ENCODE results near the gene COPS9.
A peak's percentile ranks its signal among the peaks of the same experiment; 100 is the strongest.

The COPS9 gene

GRCh38 chr2:240136013-240136670 lies at the start of gene COPS9:
TSS of gene COPS9 (minus strand) at chr2:240136305. CDS start at chr2:240136284, 21 bp downstream.
- peak; percentile 70 to 78 for DNase-seq (ENCODE audit: low read depth in 2 of 2)

GRCh38 chr2:240184656-240185055 lies 48.6 kb upstream of the COPS9 start:
- no peak for DNase-seq (ENCODE audit: low read depth in 2 of 2)

GRCh38 chr2:240183875-240184590 lies 47.9 kb upstream of the COPS9 start:
- no peak for DNase-seq (ENCODE audit: low read depth in 2 of 2)

- no peak for DNase-seq (ENCODE audit: low read depth in 2 of 2)
These were observed 47.1 kb upstream of the COPS9 start for GRCh38 chr2:240183006-240183874.

- no peak for DNase-seq (ENCODE audit: low read depth in 2 of 2)
These were observed 46.4 kb upstream of the COPS9 start for GRCh38 chr2:240182476-240182875.

GRCh38 chr2:240182001-240182400 lies 45.9 kb upstream of the COPS9 start:
- DNase-seq (ENCODE audit: low read depth in 2 of 2) = no peak

- DNase-seq (ENCODE audit: low read depth in 2 of 2) = no peak
These were observed 44.0 kb upstream of the COPS9 start for GRCh38 chr2:240179941-240180666.

GRCh38 chr2:240179186-240179815 lies 43.2 kb upstream of the COPS9 start:
- no peak for DNase-seq (ENCODE audit: low read depth in 2 of 2)

- no peak for DNase-seq (ENCODE audit: low read depth in 2 of 2)
These were observed 42.5 kb upstream of the COPS9 start for GRCh38 chr2:240178564-240178963.

- DNase-seq (ENCODE audit: low read depth in 2 of 2) = no peak
These were observed 38.4 kb upstream of the COPS9 start for GRCh38 chr2:240174496-240174895.

- no peak for DNase-seq (ENCODE audit: low read depth in 2 of 2)
These were observed 36.2 kb upstream of the COPS9 start for GRCh38 chr2:240172071-240172895.

GRCh38 chr2:240170883-240171282 lies 34.8 kb upstream of the COPS9 start:
- DNase-seq (ENCODE audit: low read depth in 2 of 2) = no peak

GRCh38 chr2:240170354-240170735 lies 34.2 kb upstream of the COPS9 start:
- no peak for DNase-seq (ENCODE audit: low read depth in 2 of 2)

- no peak for DNase-seq (ENCODE audit: low read depth in 2 of 2)
These were observed 33.6 kb upstream of the COPS9 start for GRCh38 chr2:240169486-240170353.

- no peak for DNase-seq (ENCODE audit: low read depth in 2 of 2)
These were observed 32.6 kb upstream of the COPS9 start for GRCh38 chr2:240168546-240169361.

- no peak for DNase-seq (ENCODE audit: low read depth in 2 of 2)
These were observed 31.9 kb upstream of the COPS9 start for GRCh38 chr2:240168041-240168440.

GRCh38 chr2:240167588-240167880 lies 31.4 kb upstream of the COPS9 start:
- no peak for DNase-seq (ENCODE audit: low read depth in 2 of 2)

- DNase-seq (ENCODE audit: low read depth in 2 of 2) = no peak
These were observed 30.9 kb upstream of the COPS9 start for GRCh38 chr2:240166761-240167587.

All from stimulated activated CD8-positive, alpha-beta memory T cell treated with anti-CD3 and anti-CD28 coated beads, Interleukin-15, amount 100 ng/mL, for 4 hours (primary cell).